Measurements from ENCODE around the gene ZC2HC1C. TPM values are rescaled to one million over a fixed set of nuclear protein-coding genes. Genes with fewer than 3 reads are reported as not detected.

Gene ZC2HC1C
- total and polyA plus RNA-seq, 2 experiments from 2014 or later = 0.90 to 2.8 TPM

GRCh38 chr14:75092698-75093097 lies 23.3 kb downstream of the ZC2HC1C start:
- Mint-ChIP-seq H3K9me3 (no peaks in the 10 kb centered on the region; the same call in 2 of the 3 replicates), H3K36me3 (ENCODE audit: low read depth) (peaks cover 62% of the 10 kb centered on the region), H3K4me3 (no peak overlapping the region), H3K27ac (no peak overlapping the region), H3K27me3 (ENCODE audit: insufficient read depth, low read depth, poor library complexity) (no peaks in the 10 kb centered on the region), H3K4me1 (peaks cover 6% of the 10 kb centered on the region; the same call in 2 of the 3 replicates)
- Histone ChIP-seq H3K4me1 (ENCODE audit: insufficient read depth) (no peaks in the 10 kb centered on the region; the same call in 1 of the 2 replicates), H2AFZ (no peak overlapping the region), H3K9me2 (ENCODE audit: insufficient read depth) (no peaks in the 10 kb centered on the region), H3K36me3 (ENCODE audit: insufficient read depth) (peaks cover 21% of the 10 kb centered on the region), H3K27ac (ENCODE audit: low read depth) (no peak overlapping the region; the same call in 1 of the 2 replicates), H4K20me1 (replicated peaks; ENCODE audit: insufficient read depth) (no peaks in the 10 kb centered on the region; the same call in 1 of the 2 replicates), H3K4me2 (no peak overlapping the region), H3K27me3 (ENCODE audit: insufficient read depth) (no peaks in the 10 kb centered on the region), H3K4me3 (no peak overlapping the region), H3K79me2 (replicated peaks; ENCODE audit: insufficient read depth) (no peaks in the 10 kb centered on the region), H3F3A (replicated peaks; ENCODE audit: low read depth) (0 out of 2 replicates have a peak, but pooled peaks cover 3% of the 10 kb centered on the region)
- DNase-seq (ENCODE audit: low spot score) (peak; percentile 22), ATAC-seq (peak; percentile 82)
- no peak for TF ChIP-seq ETS1 (IDR thresholded peaks at IDR 0.05)
- no peak for TF ChIP-seq CREB1 (CRISPR knock-in tag; IDR thresholded peaks at IDR 0.05; ENCODE audit: low read depth)
- no peak for TF ChIP-seq ZNF462 (CRISPR knock-in tag; IDR thresholded peaks at IDR 0.05)
- TF ChIP-seq EZH2phosphoT487 (IDR thresholded peaks at IDR 0.05; ENCODE audit: unreplicated experiment) = no peak
- no peak for TF ChIP-seq ZNF331 (CRISPR knock-in tag; IDR thresholded peaks at IDR 0.05; ENCODE audit: low read depth)
- TF ChIP-seq EZH2 (IDR thresholded peaks at IDR 0.05; ENCODE audit: low read depth, unreplicated experiment) = no peak
- TF ChIP-seq, protein P1, sequence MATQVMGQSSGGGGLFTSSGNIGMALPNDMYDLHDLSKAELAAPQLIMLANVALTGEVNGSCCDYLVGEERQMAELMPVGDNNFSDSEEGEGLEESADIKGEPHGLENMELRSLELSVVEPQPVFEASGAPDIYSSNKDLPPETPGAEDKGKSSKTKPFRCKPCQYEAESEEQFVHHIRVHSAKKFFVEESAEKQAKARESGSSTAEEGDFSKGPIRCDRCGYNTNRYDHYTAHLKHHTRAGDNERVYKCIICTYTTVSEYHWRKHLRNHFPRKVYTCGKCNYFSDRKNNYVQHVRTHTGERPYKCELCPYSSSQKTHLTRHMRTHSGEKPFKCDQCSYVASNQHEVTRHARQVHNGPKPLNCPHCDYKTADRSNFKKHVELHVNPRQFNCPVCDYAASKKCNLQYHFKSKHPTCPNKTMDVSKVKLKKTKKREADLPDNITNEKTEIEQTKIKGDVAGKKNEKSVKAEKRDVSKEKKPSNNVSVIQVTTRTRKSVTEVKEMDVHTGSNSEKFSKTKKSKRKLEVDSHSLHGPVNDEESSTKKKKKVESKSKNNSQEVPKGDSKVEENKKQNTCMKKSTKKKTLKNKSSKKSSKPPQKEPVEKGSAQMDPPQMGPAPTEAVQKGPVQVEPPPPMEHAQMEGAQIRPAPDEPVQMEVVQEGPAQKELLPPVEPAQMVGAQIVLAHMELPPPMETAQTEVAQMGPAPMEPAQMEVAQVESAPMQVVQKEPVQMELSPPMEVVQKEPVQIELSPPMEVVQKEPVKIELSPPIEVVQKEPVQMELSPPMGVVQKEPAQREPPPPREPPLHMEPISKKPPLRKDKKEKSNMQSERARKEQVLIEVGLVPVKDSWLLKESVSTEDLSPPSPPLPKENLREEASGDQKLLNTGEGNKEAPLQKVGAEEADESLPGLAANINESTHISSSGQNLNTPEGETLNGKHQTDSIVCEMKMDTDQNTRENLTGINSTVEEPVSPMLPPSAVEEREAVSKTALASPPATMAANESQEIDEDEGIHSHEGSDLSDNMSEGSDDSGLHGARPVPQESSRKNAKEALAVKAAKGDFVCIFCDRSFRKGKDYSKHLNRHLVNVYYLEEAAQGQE (IDR thresholded peaks at IDR 0.05; ENCODE audit: unreplicated experiment) = no peak
- no peak for TF ChIP-seq POLR2AphosphoS5 (IDR thresholded peaks at IDR 0.05; ENCODE audit: low read depth)
- TF ChIP-seq CTCF (conservative IDR thresholded peaks at IDR 0.05; ENCODE audit: low read depth in 2 of 2) = no peak
- TF ChIP-seq JUNB (IDR thresholded peaks at IDR 0.05; ENCODE audit: unreplicated experiment) = no peak
- no peak for TF ChIP-seq STAT1 (IDR thresholded peaks at IDR 0.05; ENCODE audit: unreplicated experiment)
